HG03280 (cell line): ENCODE measurements around the gene THRB.

Experiments used
- ATAC-seq: cut with Tn5 transposase; IDR thresholded peaks from one replicate; pipeline ENCODE4 v1.9.1; 2021; ENCODE audit warnings: mild to moderate bottlenecking, moderate library complexity; ENCODE audit not compliant: unreplicated experiment

The THRB gene

DNA sequence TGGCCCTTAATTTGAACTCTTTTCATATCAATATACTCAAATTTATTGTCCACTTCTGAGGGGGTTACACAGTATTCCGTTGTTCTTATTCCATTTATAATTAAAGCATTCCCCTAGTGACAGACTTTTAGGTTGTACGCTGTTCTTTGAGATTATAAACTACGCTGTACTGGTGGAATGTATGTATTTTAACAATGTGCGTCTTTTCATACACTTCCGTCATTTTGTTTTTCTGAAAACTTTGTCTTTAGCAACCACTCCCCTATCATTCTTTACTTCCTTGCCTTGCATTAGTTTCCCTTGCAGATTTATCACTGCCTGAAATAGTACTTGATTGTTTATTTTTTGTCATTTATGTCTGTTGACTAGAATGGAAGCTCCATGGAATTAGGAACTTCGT lies 137.0 kb downstream of the THRB start:
- ATAC-seq: no peak

- no peak for ATAC-seq
Measured at GRCh38 chr3:24355806-24356205, 138.8 kb downstream of the THRB start.

DNA sequence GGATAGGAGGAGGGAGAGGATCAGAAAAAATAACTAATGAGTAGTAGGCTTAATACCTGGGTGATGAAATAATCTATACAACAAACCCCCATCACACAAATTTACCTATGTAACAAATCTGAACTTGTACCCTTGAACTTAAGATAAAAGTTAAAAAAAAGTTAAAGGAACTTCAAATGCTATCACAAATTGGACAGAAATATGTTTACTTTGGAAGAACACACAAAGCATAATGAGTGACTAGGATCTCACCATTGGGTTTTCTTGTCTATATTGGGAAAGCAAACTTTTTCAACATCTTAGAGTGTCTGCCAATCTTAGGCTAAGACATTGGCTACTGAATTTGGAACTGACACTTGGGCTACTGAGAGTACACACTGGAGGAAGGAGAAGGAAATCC lies 140.4 kb downstream of the THRB start:
- no peak for ATAC-seq

- ATAC-seq: no peak
Measured at GRCh38 chr3:24352893-24353553, 141.6 kb downstream of the THRB start.

GRCh38 chr3:24351779-24352469 lies 142.7 kb downstream of the THRB start:
- no peak for ATAC-seq

DNA sequence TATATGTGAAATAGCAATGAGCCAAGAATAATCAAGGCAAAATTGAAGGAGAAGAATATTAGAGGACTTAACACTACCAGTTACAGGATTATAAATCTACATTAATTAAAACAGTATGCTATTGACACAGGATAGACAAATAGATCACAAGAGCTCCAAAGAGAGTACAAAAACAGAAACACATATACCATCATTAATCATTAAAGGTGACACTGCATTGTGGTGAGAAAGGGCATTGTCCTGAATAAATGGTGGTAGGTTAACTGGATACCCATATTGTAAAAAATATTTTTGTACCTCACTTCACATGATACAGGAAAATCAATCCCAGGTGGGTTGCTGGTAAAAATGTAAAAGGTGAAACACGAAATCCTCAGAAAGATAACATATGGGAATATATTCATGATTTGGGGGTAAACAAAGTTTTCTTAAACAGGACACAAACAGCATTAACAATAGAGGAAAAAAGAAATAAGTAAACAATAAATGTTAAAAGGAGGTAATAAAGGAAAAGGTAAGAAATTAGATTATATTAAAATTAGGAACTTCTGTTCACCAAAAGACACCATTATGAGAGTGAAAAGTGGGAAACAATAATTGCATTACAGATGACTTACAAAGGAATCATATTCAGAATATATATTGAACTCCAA lies 145.2 kb downstream of the THRB start:
- no peak for ATAC-seq

- no peak for ATAC-seq
Measured at GRCh38 chr3:24348348-24348747, 146.3 kb downstream of the THRB start.

GRCh38 chr3:24344784-24345439 lies 149.7 kb downstream of the THRB start:
- no peak for ATAC-seq

DNA sequence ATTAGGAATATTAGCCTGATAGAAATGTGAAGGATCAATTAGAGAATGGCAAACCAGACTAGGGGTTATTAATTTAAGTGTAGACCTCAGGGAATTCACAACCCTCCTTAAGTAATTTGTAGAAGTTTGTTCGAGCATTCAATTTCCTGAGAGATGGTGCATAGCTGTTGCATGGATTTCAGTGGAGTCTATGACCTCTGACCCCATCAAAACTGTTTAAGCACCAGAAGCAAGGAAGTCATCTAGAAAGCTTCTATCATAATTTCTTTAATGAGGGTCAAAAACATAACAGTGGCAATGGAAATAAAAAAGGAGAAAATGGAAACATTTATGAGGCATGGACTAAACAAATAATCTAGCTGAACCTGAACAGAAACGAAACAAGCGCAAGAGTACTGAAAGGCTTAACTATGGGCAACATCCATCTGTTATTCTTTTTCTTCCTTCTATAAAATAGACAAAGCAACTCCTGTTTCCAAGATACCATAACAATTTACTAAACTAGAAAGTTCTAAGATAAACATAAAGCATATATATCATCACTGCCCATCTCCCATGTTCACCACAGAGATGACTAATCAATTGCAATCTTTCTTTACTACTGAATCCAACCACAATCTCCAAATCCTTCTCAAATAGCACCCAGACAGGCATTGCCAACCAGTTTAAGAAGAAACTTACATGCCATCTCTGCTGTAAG lies 151.4 kb downstream of the THRB start:
- no peak for ATAC-seq

- ATAC-seq: no peak
Measured at GRCh38 chr3:24342275-24342674, 152.4 kb downstream of the THRB start.

DNA sequence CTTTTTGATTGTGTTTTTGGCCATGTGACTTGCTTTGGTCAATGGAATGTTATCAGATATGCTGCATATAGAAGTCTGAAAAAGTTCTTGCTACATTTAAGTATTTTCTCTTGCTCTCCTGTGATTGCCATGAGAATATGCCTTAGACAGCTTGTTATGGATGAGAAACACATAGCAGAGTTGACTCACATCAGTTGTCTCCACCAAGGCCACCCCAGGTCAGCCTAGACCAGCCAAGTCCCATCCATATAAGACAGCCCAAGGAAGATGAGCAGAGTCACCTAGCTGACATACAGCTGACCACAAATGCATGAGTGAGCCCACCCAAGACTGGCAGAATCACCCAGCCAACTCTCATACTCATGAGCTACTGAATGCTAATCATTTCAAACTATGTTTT lies 153.0 kb downstream of the THRB start:
- ATAC-seq: no peak

GRCh38 chr3:24340966-24341365 lies 153.7 kb downstream of the THRB start:
- no peak for ATAC-seq

DNA sequence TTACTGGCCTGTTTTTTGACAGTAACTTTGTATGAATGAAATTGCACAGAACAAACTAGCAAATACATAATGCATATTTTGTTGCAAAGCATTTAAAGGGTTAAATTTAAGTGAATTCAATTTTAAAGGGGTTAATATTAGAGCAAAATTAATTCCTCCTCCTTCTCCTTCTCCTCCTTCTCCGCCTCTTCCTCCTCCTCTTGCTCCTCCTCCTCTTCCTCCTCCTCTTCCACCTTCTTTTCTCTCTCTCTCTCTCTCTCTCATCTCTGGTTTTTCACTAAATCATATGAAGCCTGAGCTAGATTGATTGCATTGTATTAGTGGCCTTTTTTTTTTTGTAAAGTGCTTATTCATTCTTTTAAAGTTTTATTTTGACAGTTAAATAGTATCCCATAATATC lies 154.5 kb downstream of the THRB start:
- no peak for ATAC-seq

DNA sequence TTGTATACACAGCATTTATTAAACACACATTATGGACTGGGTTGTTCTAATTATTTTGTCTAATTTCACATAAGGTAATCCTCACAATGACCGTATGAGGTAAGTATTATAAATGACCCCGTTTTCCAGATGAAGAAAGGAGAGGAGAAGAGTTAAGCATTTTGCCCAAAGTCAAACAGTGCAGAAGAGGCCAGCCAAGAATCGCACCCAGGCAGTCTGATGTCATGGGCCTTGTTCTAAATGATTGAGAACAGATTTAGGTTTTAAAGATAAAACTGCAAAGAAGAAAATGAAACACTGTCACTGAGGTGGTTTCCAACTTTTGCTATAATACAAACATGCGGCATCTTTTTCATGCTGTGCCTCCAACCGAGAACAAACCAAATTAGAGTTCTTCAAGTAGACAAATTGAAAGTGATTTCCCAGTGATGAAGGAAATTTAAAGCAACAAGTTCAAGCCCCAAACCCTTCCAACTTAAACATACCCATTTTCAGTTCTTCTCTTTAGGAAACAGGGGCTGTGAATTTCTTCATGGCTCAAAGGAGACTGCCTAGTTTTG lies 155.3 kb downstream of the THRB start:
- no peak for ATAC-seq

- no peak for ATAC-seq
Measured at GRCh38 chr3:24338409-24339130, 156.1 kb downstream of the THRB start.

- no peak for ATAC-seq
Measured at GRCh38 chr3:24336101-24336500, 158.5 kb downstream of the THRB start.

- ATAC-seq: no peak
Measured at GRCh38 chr3:24332092-24332491, 162.6 kb downstream of the THRB start.

GRCh38 chr3:24323272-24323671 lies 171.4 kb downstream of the THRB start:
- no peak for ATAC-seq

GRCh38 chr3:24320601-24321000 lies 174.0 kb downstream of the THRB start:
- ATAC-seq: no peak

DNA sequence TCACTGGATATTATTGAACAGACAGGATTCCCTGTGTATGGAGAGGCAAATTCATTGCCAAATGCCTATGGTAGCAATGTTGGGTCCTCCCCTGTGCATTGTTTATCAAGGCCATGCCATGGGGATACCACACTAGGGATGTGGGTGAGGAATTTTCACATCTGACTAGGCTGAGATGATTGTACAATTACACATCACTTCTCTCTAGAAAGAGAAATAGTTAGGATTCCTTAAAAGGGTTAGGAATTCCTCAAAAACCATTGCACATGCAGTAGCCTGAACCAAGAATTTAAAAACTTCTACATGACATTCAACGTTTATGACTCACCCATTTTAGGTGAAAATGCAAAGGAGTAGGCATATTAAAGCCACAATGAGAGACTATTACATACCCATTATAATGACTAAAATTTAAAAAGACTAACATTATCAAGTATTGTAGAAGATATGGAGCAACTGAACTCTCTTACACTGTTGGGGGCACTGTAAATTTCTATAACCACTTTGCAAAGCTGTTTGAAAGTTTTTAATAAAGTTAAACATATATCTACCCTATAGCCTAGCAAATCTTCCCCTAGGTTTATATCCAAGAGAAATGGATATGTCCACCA lies 175.9 kb downstream of the THRB start:
- ATAC-seq: no peak
